HT1080 (cell line): ENCODE measurements around the gene ARHGAP5. TPM values are rescaled to one million over a fixed set of nuclear protein-coding genes. Genes with fewer than 3 reads are reported as not detected.

ENCODE experiments used
- DNase-seq: peaks from one replicate; pipeline ENCODE4 v3.0.0-alpha.2; 2015; ENCODE audit warnings: low read depth
- total RNA-seq: library from RNA; depleted of rRNA; stranded (reverse); fragments of >200 nt; shearing (Covaris generic); gene quantifications from 2 replicates; pipeline ENCODE4 v1.2.3, GENCODE V29; 2014

Gene ARHGAP5
- total RNA-seq, 1 experiment from 2014 or later, result 36.8 TPM

GRCh38 chr14:32183151-32184058 lies 106.3 kb downstream of the ARHGAP5 start:
- no peak for DNase-seq

- no peak for DNase-seq
Observed at GRCh38 chr14:32185097-32185496, 108.0 kb downstream of the ARHGAP5 start.

- no peak for DNase-seq
Observed at GRCh38 chr14:32186248-32186647, 109.1 kb downstream of the ARHGAP5 start.

- no peak for DNase-seq
Observed at GRCh38 chr14:32189811-32190210, 112.7 kb downstream of the ARHGAP5 start.

- DNase-seq, result peak; percentile 27
Observed at GRCh38 chr14:32190673-32191072, 113.6 kb downstream of the ARHGAP5 start.

- DNase-seq, result no peak
Observed at GRCh38 chr14:32192712-32193373, 115.7 kb downstream of the ARHGAP5 start.

GRCh38 chr14:32193532-32193931 lies 116.4 kb downstream of the ARHGAP5 start:
- DNase-seq, result no peak

GRCh38 chr14:32195636-32196035 lies 118.5 kb downstream of the ARHGAP5 start:
- DNase-seq, result no peak

GRCh38 chr14:32197919-32198318 lies 120.8 kb downstream of the ARHGAP5 start:
- DNase-seq, result no peak

GRCh38 chr14:32200368-32201192 lies 123.5 kb downstream of the ARHGAP5 start:
- DNase-seq, result no peak

GRCh38 chr14:32201193-32201815 lies 124.2 kb downstream of the ARHGAP5 start:
- peak; percentile 72 for DNase-seq

GRCh38 chr14:32201816-32202490 lies 124.8 kb downstream of the ARHGAP5 start, which contains the start of gene RNU6-7:
Gene RNU6-7, plus strand, starts transcription at chr14:32202045.
- peak; percentile 73 for DNase-seq

GRCh38 chr14:32202491-32202997 lies 125.4 kb downstream of the ARHGAP5 start:
- DNase-seq, result no peak

GRCh38 chr14:32202998-32203882 lies 126.1 kb downstream of the ARHGAP5 start, which contains the start of gene RNU6-8:
Gene RNU6-8, minus strand, starts transcription at chr14:32203269.
- peak; percentile 86 for DNase-seq

GRCh38 chr14:32203928-32204357 lies 126.8 kb downstream of the ARHGAP5 start:
- no peak for DNase-seq

- no peak for DNase-seq
Observed at GRCh38 chr14:32205554-32205953, 128.4 kb downstream of the ARHGAP5 start.

GRCh38 chr14:32205984-32206383 lies 128.9 kb downstream of the ARHGAP5 start:
- peak; percentile 48 for DNase-seq

- DNase-seq, result no peak
Observed at GRCh38 chr14:32206552-32206951, 129.4 kb downstream of the ARHGAP5 start.

GRCh38 chr14:32208490-32208889 lies 131.4 kb downstream of the ARHGAP5 start:
- DNase-seq, result no peak
